IgD-negative memory B cell (primary cell): Measurements from ENCODE around the gene MAGI3. TPM values are rescaled to one million over a fixed set of nuclear protein-coding genes. Genes with fewer than 3 reads are reported as not detected.
"Not testable (repeated sequence)": the region's sequence is repeated elsewhere in the genome, so short reads cannot be mapped to it uniquely, and the experiment has no call there.

Experiments
- H3K27ac Mint-ChIP-seq, 3 donors: one replicate each; pipeline ENCODE4 v1.8.0; 2020 to 2022; ENCODE audit warnings: mild to moderate bottlenecking in 3 of 3, mixed read lengths in 3 of 3, moderate library complexity in 1 of 3
- H3K27me3 Mint-ChIP-seq: one replicate; pipeline ENCODE4 v1.8.0; 2021; ENCODE audit warnings: mixed read lengths
- H3K36me3 Mint-ChIP-seq: one replicate; pipeline ENCODE4 v1.8.0; 2020; ENCODE audit warnings: mild to moderate bottlenecking, mixed read lengths
- H3K4me1 Mint-ChIP-seq, 3 donors: one replicate each; pipeline ENCODE4 v1.8.0; 2020 to 2022; ENCODE audit warnings: mixed read lengths in 3 of 3, mild to moderate bottlenecking in 1 of 3
- H3K4me3 Mint-ChIP-seq, 4 donors: one replicate each; pipeline ENCODE4 v1.8.0; 2020 to 2022; ENCODE audit warnings: mild to moderate bottlenecking in 4 of 4, mixed read lengths in 4 of 4, moderate library complexity in 3 of 4
- H3K9me3 Mint-ChIP-seq, 3 donors: one replicate each; pipeline ENCODE4 v1.8.0; 2020 to 2021; ENCODE audit warnings: mixed read lengths in 3 of 3, mild to moderate bottlenecking in 1 of 3
- polyA plus RNA-seq: library from polyadenylated mRNA; unstranded; fragments of 300-500 nt; fragmentation: Illumina TruSeq; gene quantifications from one replicate; pipeline ENCODE4 v1.2.3, GENCODE V29; 2021

MAGI3 gene
- polyA plus RNA-seq, 1 donor from 2014 or later = 0.36 TPM

GRCh38 chr1:113505357-113505756 lies 115.0 kb downstream of the MAGI3 start:
- no peaks in the 10 kb centered on the region for H3K27me3 Mint-ChIP-seq
- H3K4me3 Mint-ChIP-seq = no peak overlapping the region
- peaks cover 0 to 2% (median under 1%) of the 10 kb centered on the region in 3 donors for H3K9me3 Mint-ChIP-seq
- no peaks in the 10 kb centered on the region for H3K36me3 Mint-ChIP-seq
- no peak overlapping the region for H3K27ac Mint-ChIP-seq
- no peaks in the 10 kb centered on the region for H3K4me1 Mint-ChIP-seq

- Mint-ChIP-seq H3K36me3 (no peaks in the 10 kb centered on the region), H3K4me3 (no peak overlapping the region)
Measured at GRCh38 chr1:113507552-113508214, 117.4 kb downstream of the MAGI3 start.

DNA sequence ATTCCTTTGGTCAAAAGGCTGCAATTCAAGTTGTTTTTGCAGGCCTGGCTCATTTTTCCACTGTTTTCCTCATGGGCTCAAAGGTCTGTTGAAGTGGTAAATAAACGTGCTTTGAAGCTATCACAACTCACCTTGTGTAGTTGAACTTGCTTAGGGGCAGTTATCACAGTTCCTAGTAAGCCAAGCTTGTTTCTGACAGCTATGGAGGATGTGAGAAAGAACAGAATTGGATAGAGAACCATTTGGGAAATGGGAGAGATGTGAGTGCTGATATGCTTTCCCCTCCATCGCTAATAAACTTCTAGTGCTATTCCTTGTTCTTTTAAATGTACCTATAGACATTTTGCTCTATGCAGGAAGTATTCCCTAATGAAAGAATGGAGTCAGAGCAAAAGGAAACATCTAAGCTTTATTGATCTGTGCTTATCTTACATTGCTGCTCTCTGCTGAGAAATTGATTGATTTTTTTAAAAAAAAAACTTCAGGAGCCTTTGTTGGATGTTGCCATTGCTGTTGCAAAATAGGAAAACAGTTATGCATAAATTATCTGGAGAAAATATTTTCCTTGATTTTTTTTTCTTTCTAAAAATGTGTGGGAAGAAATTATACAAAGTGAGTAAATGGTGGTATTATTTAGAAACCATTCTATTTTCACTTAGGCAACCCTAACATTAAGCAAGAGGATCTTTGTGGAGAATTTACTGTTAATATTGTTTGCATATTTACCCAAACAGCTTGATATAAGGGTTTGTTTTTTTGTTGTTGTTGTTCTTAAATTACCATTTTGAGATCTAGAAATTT lies 118.2 kb downstream of the MAGI3 start:
- Mint-ChIP-seq H3K9me3 (peaks cover 4 to 13% (median 9%) of the 10 kb centered on the region in 3 donors), H3K4me1 (no peaks in the 10 kb centered on the region), H3K27me3 (no peaks in the 10 kb centered on the region), H3K4me3 (no peak overlapping the region), H3K27ac (no peak overlapping the region), H3K36me3 (no peaks in the 10 kb centered on the region)

More at GRCh38 chr1:113507552-113508214, 117.4 kb downstream of the MAGI3 start:
- H3K4me1 Mint-ChIP-seq = no peaks in the 10 kb centered on the region
- no peaks in the 10 kb centered on the region for H3K27me3 Mint-ChIP-seq
- H3K27ac Mint-ChIP-seq = no peak overlapping the region
- H3K9me3 Mint-ChIP-seq = peaks cover 2 to 13% (median 5%) of the 10 kb centered on the region in 3 donors

- H3K27me3 Mint-ChIP-seq, H3K4me3 Mint-ChIP-seq, H3K27ac Mint-ChIP-seq, H3K4me1 Mint-ChIP-seq, H3K36me3 Mint-ChIP-seq: not testable (repeated sequence)
- H3K9me3 Mint-ChIP-seq = peaks cover 4 to 13% (median 9%) of the 10 kb centered on the region in 3 donors
Measured at GRCh38 chr1:113509766-113510165, 119.5 kb downstream of the MAGI3 start.

- H3K27me3 Mint-ChIP-seq = no peaks in the 10 kb centered on the region
Measured at GRCh38 chr1:113511269-113511668, 121.0 kb downstream of the MAGI3 start.

DNA sequence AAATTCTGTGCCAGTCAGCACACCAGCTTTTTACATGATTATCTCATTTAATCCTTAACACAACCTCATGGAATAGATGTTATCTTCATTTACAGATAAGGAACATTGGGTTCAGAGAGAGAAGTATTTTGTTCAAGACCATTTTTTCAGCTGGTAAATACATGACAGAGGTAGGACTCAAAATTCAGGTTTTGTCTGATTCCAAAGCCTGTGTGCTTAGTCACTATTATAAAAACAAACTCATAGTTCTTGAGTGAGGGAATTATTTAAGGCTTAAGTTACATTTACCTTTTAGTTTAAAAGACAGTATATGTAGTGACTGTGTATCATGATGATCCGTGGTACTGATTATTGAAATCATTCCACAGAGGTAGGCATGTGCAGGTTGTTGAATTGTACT lies 125.2 kb downstream of the MAGI3 start:
- H3K9me3 Mint-ChIP-seq = peaks cover 4 to 10% (median 7%) of the 10 kb centered on the region in 3 donors
- H3K4me3 Mint-ChIP-seq = no peak overlapping the region
- H3K27me3 Mint-ChIP-seq = no peaks in the 10 kb centered on the region
- peaks cover 2% of the 10 kb centered on the region for H3K36me3 Mint-ChIP-seq
- H3K4me1 Mint-ChIP-seq = peaks cover 0 to 6% (median 0%) of the 10 kb centered on the region in 3 donors
- no peak overlapping the region for H3K27ac Mint-ChIP-seq

More at GRCh38 chr1:113511269-113511668, 121.0 kb downstream of the MAGI3 start:
- peaks cover 4 to 13% (median 9%) of the 10 kb centered on the region in 3 donors for H3K9me3 Mint-ChIP-seq
- peaks cover 0 to 1% (median 0%) of the 10 kb centered on the region in 3 donors for H3K4me1 Mint-ChIP-seq
- peaks cover 2% of the 10 kb centered on the region for H3K36me3 Mint-ChIP-seq
- H3K27ac Mint-ChIP-seq = no peak overlapping the region
- H3K4me3 Mint-ChIP-seq = no peak overlapping the region

DNA sequence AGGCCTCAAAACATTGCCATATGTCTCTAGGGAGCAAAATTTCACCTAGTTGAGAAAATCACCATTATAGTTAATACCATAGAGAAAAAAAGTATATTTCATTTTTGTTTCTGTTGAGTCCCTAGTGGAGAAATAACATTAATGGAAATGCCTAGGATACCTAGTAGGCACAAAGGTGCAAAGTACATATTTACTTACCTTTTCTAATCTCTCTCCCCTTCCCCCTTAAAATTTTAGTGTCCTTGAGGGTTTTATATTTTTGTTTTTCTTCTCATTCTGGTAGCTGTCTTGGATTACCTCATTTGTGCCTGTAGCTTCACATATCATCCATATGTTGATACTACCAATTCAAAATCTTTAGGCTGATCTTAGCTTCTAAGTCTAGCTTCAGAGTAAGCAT lies 127.0 kb downstream of the MAGI3 start:
- Mint-ChIP-seq H3K9me3 (peaks cover 0 to 4% (median 3%) of the 10 kb centered on the region in 3 donors), H3K36me3 (peaks cover 2% of the 10 kb centered on the region), H3K4me1 (peaks cover 0 to 6% (median 0%) of the 10 kb centered on the region in 3 donors), H3K27ac (no peak overlapping the region), H3K4me3 (no peak overlapping the region), H3K27me3 (no peaks in the 10 kb centered on the region)

GRCh38 chr1:113517983-113518382 lies 127.7 kb downstream of the MAGI3 start:
- peaks cover 1 to 6% (median 4%) of the 10 kb centered on the region in 3 donors for H3K9me3 Mint-ChIP-seq
- H3K4me1 Mint-ChIP-seq = peaks cover 0 to 6% (median 0%) of the 10 kb centered on the region in 3 donors
- no peaks in the 10 kb centered on the region for H3K27me3 Mint-ChIP-seq
- no peak overlapping the region for H3K27ac Mint-ChIP-seq
- H3K36me3 Mint-ChIP-seq = peaks cover 2% of the 10 kb centered on the region
- H3K4me3 Mint-ChIP-seq = peak overlapping the region in 1 of 4 donors; percentile 29

- Mint-ChIP-seq H3K27ac (peak overlapping the region in 1 of 3 donors; percentile 40), H3K4me1 (peaks cover 0 to 6% (median 0%) of the 10 kb centered on the region in 3 donors), H3K27me3 (peaks cover under 1% of the 10 kb centered on the region), H3K36me3 (peaks cover 2% of the 10 kb centered on the region), H3K9me3 (peaks cover 7 to 8% (median 7%) of the 10 kb centered on the region in 3 donors), H3K4me3 (no peak overlapping the region)
Measured at GRCh38 chr1:113519556-113519955, 129.2 kb downstream of the MAGI3 start.

- Mint-ChIP-seq H3K36me3 (peaks cover 1% of the 10 kb centered on the region), H3K9me3 (peaks cover 4 to 10% (median 7%) of the 10 kb centered on the region in 3 donors), H3K27ac (no peak overlapping the region), H3K4me3 (no peak overlapping the region), H3K27me3 (no peaks in the 10 kb centered on the region), H3K4me1 (no peaks in the 10 kb centered on the region)
Measured at GRCh38 chr1:113530021-113530420, 139.7 kb downstream of the MAGI3 start.

GRCh38 chr1:113531321-113531720 lies 141.0 kb downstream of the MAGI3 start:
- no peaks in the 10 kb centered on the region for H3K27me3 Mint-ChIP-seq
- no peak overlapping the region for H3K27ac Mint-ChIP-seq
- no peaks in the 10 kb centered on the region for H3K4me1 Mint-ChIP-seq

DNA sequence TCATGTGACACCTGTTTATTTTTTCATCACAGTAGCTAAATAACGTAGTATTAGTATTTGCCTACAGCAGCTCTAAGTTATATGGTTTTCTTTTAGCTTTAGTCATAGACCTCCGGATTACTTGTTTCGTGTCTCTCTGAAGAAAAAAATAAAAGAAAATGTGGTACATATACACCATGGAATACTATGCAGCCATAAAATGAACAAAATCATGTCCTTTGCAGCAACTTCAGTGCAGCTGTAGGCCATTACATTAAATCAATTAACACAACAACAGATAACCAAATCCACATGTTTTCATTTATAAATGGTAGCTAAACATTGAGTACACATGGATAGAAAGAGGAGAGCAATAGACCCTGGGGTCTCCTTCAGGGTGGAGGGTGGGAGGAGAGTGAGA lies 142.7 kb downstream of the MAGI3 start:
- H3K27me3 Mint-ChIP-seq = no peaks in the 10 kb centered on the region
- peaks cover 1% of the 10 kb centered on the region for H3K36me3 Mint-ChIP-seq
- no peak overlapping the region for H3K27ac Mint-ChIP-seq
- no peak overlapping the region for H3K4me3 Mint-ChIP-seq
- H3K9me3 Mint-ChIP-seq = peaks cover 2 to 14% (median 6%) of the 10 kb centered on the region in 3 donors
- H3K4me1 Mint-ChIP-seq = no peaks in the 10 kb centered on the region

More at GRCh38 chr1:113531321-113531720, 141.0 kb downstream of the MAGI3 start:
- peaks cover 3 to 14% (median 7%) of the 10 kb centered on the region in 3 donors for H3K9me3 Mint-ChIP-seq
- H3K4me3 Mint-ChIP-seq = no peak overlapping the region
- H3K36me3 Mint-ChIP-seq = peaks cover 1% of the 10 kb centered on the region

DNA sequence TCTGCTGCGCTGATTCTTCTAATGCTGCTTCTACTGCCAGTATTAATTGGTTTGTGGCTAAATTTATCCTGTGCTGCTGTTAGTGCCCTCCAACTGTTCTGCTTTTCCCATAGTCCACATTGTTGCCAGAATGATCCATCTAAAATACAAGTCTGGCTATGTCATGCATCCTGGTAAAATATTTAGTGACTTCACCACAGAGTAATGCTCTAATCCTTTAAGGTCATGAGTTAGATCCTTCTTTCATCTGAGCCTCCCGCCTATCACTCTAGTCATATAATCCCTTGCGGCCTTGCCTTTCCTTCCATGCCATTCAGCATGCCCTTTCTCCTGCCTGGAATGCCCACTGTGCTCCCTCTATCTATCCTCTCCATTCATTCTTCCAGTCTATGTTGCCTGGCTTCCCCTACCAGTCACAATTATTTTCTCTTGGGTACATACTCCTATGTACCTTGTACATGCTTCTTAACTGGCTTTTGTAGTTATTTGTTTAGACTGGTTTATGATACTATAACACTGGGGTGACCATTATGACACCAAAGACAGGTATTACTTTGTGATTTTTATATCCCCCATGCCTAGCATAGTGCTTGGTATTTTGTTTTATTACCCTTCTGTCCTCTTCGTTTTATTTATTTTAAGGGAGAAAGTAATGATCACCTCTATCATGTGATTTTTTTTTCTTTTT lies 144.0 kb downstream of the MAGI3 start:
- no peaks in the 10 kb centered on the region for H3K36me3 Mint-ChIP-seq
- H3K27me3 Mint-ChIP-seq = no peaks in the 10 kb centered on the region
- peaks cover 0 to 11% (median 7%) of the 10 kb centered on the region in 3 donors for H3K9me3 Mint-ChIP-seq
- no peak overlapping the region for H3K27ac Mint-ChIP-seq
- no peaks in the 10 kb centered on the region for H3K4me1 Mint-ChIP-seq
- no peak overlapping the region for H3K4me3 Mint-ChIP-seq

DNA sequence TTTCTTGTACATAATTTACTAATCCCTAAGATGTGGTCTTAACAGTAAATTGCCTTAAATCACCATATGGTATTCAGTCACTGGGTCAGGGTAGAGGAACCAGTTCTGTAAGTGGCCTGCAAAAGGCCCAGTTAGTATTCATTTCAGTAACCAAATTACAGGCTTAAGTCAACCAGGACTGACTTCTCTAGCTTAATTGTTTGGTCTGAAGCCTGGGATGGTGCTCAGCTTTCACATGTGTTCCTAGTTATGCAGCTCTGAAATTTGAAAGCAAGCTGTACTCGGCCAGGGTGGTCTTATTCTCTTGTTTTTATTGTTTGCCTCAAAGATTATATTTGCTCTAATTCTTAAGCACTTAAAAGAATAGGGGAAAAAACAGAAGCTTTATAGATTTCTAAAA lies 144.6 kb downstream of the MAGI3 start:
- Mint-ChIP-seq H3K27me3 (no peaks in the 10 kb centered on the region), H3K4me3 (no peak overlapping the region), H3K27ac (no peak overlapping the region), H3K36me3 (no peaks in the 10 kb centered on the region), H3K4me1 (no peaks in the 10 kb centered on the region), H3K9me3 (peaks cover 0 to 11% (median 7%) of the 10 kb centered on the region in 3 donors)
